Omental fat pad (tissue), 4 donors: Measurements from ENCODE around the gene CYTH2. TPM values are rescaled to one million over a fixed set of nuclear protein-coding genes. Genes with fewer than 3 reads are reported as not detected.

Source experiments
- ATAC-seq: fragments of 150-250 bp; one replicate; pipeline ENCODE4 v1.9.1; 2016; ENCODE audit warnings: mild to moderate bottlenecking, moderate library complexity; ENCODE audit not compliant: low FRiP score
- DNase-seq: peaks from one replicate; pipeline ENCODE4 v3.0.0-alpha.2; 2019; ENCODE audit warnings: low spot score
- CTCF ChIP-seq, 3 donors: fragments of 450-650 bp; IDR thresholded peaks; one replicate each; pipeline ENCODE4 v1.5.1; 2016 to 2017; ENCODE audit warnings: antibody characterized with exemption in 3 of 3, mild to moderate bottlenecking in 3 of 3, moderate library complexity in 2 of 3
- total RNA-seq, 4 donors: library from RNA; depleted of rRNA; stranded (reverse); fragments of >200 nt; gene quantifications; one replicate each; pipeline ENCODE4 v1.1.0, GENCODE V29; 2016

The CYTH2 gene
- total RNA-seq, 4 donors from 2014 or later: 19.2 to 49.7 (median 26.8) TPM

- ATAC-seq (no peak), DNase-seq (no peak)
- no peak for TF ChIP-seq CTCF (IDR thresholded peaks at IDR 0.05)
Measured at GRCh38 chr19:48470856-48471255, 1.7 kb downstream of the CYTH2 start.

- no peak for DNase-seq
- no peak for TF ChIP-seq CTCF (IDR thresholded peaks at IDR 0.05)
- no peak for ATAC-seq
Measured at GRCh38 chr19:48471836-48472235, 2.7 kb downstream of the CYTH2 start.

- DNase-seq (no peak), ATAC-seq (no peak)
- TF ChIP-seq CTCF (IDR thresholded peaks at IDR 0.05): no peak
Measured at GRCh38 chr19:48473161-48473966, 4.2 kb downstream of the CYTH2 start.

GRCh38 chr19:48474084-48474592 is 5.0 kb downstream of the CYTH2 start:
- DNase-seq: no peak
- no peak for ATAC-seq
- TF ChIP-seq CTCF (IDR thresholded peaks at IDR 0.05): no peak

- no peak for TF ChIP-seq CTCF (IDR thresholded peaks at IDR 0.05)
- ATAC-seq: no peak
Measured at GRCh38 chr19:48475369-48476068, 6.3 kb downstream of the CYTH2 start.

GRCh38 chr19:48476176-48476575 is 7.0 kb downstream of the CYTH2 start:
- no peak for TF ChIP-seq CTCF (IDR thresholded peaks at IDR 0.05)
- no peak for DNase-seq
- ATAC-seq: no peak

More at GRCh38 chr19:48475369-48476068, 6.3 kb downstream of the CYTH2 start:
- no peak for DNase-seq
